ENCODE data around the gene GLA.

Gene GLA
- total RNA-seq: 13.8 to 36.0 reads per million in 2 donors

DNA sequence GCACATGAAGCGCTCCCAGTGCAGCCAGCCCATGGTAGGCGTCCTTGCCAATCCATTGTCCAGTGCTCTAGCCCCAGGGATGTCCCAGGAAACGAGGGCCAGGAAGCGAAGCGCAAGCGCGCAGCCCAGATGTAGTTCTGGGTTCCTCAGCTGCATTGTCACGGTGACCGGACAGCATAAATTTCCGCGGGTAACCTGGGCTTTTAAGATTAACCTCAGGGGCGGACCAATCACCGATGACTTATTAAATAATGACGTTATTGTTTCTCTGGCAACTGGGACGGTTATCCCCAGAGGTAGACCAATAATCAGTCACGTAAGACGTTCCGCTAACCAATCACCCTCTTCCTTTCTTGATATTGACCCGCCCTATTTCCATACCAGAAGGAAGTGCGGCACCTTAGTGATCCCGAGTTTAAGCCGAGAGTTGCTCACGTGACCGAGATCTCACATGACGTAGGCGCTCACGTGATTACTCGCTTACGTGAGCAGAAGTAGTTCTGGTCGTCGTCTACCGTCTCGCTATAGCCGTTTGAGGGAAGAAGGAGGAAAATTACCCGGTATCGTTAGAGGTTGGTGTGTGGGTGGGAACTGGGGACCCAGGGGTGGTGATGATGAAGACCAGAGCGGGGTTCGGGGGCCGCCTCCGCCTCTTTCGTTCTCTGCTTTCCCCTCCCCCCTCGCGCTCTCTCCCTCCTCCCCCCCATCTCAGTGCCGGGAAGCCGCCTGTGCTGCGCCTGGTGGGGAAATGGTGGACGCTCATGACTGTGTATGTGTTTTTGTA is at the start of gene GLA, which contains the start of gene HNRNPH2:
TSS of gene GLA (minus strand) at position 178 of the 784 bp plus-strand sequence. CDS start at position 156, 22 bp downstream.
TSS of gene HNRNPH2 (plus strand) at position 475 of the 784 bp plus-strand sequence. CDS start 3,767 bp downstream, outside the sequence.
- DNase-seq: peak; percentile 73

DNA sequence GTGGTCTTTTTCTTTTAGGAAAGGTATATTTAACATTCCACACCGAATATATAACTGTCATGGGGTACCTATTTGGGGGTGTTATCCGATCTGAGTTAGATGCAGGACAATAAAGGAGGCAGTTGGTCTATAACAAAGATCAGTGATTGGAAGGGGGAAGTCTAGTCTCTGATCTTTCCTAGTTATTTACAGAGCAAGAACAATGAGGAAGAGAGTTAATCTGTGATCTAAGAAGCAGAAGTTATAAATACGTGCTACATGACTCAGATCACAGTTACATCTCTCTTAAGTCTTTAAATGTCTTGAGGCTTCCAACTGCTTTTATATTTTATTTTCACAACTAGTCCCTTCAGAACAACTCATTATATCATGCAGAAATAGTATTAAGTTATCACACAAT is 44.3 kb upstream of the GLA start:
- DNase-seq: no peak

DNA sequence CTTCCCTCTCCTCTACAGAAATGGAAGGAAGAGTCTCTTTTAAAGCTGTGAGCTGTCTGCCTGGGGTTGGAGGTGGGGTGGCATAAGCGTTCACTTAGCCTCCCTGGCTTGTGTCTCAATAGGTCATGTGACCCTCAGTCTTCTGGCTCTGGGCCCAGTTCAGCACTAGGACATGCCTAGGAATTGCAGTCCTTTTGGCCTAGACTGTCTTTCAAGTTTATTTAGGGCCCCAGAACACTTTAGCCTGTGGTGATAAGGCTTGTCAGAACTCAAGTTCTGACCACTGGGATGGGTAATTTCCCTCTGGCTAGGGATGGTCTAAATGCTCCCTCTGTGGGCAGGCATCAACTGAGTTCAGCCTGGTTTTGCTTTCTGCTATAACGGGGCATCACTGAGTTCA is 43.2 kb upstream of the GLA start:
- no peak for DNase-seq

DNA sequence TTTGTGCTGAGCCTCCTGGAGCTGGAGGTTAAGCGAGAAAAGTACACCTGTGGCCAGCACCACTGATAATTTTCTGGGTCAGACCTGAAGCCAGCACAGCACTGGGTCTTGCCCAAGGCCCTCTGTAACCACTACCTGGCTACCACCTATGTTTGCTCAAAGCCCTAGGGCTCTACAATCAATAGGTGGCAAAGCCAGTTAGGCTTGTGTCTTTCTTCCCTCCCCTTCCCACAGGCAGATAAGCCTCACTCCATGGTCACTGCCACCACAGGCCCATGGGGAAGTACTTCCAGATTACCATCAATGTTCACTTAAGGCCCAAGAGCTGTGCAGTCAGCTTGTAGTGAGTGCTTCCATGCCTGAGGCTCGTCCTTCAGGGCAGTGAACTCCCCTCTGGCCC is 42.4 kb upstream of the GLA start:
- DNase-seq: no peak

DNA sequence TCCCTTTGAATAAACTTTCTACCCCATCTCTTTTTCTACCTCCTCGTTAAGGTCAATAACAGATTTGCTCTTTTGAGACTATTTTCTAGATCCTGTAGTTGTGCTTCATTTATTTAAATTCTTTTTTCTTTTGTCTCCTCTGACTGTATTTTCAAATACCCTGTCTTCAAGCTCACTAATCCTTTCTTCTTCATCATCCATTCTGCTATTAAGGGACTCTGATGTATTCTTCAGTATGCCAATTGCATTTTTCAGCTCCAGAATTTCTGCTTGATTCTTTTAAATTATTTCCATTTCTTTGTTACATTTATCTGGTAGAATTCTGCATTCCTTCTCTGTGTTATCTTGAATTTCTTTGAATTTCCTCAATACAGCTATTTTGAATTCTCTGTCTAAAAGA is 41.6 kb upstream of the GLA start:
- DNase-seq: no peak

DNA sequence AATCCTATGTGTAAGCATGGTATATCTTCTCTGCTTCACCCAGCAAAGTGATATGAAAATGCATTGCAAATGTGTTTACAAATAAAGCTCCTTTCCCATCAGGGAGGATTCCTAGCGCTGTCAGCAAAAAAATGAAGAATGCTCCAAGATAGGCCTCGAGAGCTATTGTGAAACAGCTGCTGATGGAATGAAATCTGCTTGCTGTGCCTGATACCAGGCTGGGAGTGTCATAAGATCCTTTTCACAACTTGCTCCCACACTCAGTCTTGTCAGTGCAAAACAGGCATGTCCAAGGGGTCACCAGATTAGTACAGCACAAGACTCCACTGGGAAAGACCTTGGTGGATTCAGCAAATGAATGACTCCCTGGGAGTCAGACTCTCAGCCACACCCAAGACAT is 34.4 kb upstream of the GLA start:
- DNase-seq: no peak

DNA sequence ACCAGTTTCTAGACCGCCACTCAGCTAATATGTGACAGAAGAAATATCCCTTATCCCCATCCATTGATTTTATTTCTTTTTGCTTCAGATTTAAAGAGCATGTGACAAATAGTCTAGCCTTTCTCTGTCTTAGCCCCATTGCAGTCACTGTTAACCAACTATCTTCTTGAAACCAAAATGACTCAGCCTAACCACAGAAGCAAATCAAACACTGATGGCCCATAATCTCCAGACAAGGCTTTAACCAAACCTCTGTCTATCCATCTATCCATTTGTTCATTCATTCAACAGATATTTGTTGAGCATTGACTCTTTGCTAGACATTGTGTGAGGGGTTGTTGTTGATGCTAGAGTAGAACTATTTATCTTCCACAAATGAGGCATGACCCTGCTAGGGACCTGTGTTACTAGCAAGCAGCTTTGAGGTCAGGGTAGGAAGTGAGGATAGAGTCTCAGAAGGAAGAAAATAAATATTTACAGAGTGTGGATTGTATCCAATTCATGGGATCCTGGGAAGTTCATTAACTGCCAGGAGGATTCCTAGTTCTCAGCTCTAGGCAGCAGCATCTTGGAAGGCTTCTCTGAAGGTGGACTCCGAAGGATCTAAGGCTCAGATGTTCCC is 22.8 kb upstream of the GLA start:
- DNase-seq: no peak

DNA sequence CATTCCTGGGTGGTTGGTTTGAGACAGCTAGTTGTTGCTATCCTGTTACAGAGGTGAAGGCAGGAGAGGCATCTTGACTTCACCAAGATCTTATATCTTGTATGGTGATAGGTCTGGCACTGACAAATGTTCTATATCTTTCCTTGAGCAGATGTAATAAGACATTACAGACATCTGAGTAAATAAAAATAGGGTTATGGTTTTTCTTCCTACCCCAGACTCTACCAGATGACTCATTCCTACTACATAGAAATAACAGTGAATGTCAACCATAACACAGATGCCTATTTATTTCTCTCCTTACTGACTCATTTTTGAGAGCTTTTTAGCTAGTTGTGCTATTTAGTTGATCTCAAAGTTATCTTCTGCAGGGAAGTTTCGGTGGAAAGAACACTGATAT is 22.2 kb upstream of the GLA start:
- DNase-seq: no peak

DNA sequence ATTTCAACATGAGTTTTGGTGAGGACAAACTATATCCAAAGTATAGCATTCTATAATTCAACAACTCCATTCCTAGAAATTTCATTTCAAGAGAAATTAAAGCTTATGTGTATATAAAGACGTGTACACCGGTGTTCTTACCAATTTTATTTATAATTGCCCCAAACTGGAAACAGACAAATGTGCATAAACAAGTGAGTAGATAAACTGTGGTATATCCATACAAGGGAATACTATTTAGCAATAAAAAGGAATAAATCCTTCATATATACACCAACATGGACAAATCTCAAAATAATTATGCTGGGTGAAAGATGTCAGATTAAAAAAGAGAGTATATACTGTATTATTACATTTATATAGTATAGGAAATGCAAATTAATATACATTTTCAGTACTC is 20.2 kb upstream of the GLA start:
- no peak for DNase-seq

DNA sequence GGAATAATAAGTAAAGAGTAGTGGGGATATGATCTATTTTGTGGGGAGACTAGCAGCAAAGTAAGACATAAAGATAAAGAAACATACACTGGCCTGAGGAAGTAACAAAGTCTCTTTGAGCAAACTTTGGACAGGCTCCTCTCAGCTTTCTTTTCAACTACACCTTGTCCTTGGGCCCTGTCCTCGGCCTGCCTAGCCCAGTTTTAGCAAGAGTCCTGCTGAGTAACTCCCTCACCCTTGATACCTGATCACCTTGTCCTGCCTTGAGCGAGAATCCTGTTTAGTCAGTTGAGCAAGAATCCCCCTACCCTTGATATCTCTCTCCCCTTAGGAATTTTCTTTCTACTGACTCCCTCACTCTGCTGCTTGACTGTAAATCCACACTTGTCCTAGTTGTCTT is 11.8 kb upstream of the GLA start:
- DNase-seq: no peak

DNA sequence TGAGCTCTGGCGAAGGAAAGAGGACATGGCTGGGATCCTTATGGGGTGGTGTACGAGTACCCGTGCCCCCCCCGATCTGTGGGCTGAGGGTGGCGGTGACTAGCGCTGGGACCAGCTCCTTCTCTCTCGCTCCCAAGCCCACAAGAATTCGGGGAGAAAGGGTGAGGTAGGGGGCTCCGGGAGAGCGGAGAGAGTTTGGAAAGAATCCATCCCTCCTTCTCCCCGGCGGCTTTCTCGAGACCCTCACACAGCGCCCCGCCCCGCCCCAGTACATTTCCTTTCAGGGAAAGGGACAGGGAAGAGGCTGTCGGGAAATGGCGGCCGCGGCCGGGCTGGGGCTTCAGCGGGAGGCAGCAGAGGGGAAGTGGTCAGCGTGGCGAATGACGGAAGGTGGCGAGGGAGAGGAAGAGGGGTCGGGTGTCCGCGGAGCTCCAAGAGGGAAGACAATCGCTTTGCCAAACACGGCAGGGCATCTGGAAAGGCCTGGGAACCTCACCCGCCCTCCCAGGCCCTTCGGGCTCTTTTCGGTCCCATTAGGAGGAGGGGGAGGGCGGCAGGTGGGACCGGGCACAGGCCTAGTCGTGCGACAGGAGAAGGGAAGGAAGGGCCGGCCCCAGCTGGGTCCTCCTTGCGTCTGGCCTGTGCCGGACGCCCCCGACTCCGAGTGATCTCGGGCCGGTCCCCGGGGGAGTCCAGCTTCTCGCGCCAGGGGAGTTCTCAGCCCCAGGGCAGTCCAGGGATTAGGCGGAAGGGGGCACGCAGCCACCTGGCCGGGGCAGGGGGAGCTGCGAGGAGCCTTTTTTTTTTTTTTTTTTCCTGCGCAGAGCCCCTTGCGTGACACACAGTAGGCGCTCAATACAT is 10.5 kb upstream of the GLA start:
- DNase-seq: peak; percentile 15

DNA sequence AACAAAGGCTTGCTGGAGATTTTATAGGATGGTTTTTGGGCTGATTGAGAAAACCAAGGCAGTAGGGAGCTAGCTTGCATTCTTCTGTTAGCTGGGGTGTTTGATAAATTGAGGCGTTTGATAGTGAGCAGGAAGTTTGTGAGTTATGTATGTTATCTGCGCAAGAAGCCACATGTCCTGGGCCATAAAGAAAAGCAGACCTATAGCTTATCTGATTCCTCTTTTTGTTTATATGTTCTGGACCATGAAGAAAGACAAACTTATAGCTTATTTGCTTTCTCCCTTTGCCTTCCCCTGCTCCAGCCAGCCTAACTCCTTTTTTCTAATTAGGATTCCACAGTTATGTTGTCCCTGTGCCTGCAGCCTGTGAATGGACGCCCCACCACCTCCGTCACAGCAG is 9.5 kb upstream of the GLA start:
- no peak for DNase-seq

DNA sequence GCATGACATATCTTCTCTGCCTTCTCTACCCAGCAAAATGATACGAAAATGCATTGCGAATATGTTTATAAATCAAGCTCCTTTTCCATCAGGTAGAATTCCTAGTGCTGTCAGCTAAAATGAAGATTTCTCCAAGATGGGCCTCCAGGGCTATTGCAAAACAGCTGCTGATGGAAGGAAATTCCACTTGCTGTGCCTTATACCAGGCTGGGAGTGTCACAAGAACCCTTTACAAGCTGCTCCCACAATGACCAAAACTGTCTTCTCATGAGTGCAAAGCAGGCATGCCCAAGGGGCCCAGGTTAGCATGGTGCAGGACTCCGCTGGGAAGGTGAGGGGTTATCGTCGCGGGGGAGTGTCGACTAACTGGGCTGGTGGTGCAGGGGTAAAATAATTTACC is 9.0 kb upstream of the GLA start:
- DNase-seq: no peak

DNA sequence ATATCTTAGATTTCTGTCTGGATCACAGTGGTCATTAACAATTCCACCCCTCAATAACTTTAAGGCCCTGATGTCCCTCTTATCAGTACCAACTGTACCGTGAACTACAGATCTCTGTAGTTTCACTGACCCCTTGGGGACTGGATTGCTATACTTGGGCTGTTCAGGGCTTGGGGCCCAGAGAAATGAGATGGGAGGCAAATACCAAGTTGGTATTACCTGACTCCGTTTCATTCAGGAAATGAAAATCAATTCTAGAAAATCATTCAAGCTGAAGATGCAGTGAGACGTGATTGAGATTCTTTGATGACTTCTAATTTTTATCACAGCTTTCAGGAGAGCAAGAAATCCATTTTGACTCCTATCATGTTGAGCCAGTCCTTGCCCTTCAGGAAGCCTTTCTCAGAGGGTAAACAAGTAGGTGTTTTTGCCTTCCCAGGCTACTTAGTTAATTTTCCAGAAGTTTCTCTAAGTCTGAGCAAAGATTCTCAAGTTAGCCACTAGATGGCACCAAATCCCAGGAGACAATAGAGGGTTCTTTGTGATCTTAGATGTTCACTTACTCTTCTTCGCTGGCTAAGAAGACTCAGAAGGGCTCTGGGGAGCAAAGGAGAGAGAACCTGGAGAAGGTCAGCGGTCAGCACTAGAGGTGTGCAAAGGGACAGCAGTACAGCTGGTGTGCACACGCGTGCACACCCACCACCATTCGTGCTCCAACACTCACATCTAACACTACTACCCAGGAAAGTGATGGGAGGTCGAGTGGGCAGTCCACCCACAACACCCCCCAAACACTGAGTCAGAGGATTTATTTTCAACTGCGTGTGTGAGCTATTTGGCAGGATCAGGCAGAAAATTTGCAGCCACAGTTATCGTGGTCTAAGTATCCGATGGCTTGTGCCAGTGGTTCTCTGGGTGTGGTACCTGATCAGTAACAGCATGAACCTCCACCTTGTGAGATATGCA is 7.7 kb upstream of the GLA start:
- DNase-seq: no peak

DNA sequence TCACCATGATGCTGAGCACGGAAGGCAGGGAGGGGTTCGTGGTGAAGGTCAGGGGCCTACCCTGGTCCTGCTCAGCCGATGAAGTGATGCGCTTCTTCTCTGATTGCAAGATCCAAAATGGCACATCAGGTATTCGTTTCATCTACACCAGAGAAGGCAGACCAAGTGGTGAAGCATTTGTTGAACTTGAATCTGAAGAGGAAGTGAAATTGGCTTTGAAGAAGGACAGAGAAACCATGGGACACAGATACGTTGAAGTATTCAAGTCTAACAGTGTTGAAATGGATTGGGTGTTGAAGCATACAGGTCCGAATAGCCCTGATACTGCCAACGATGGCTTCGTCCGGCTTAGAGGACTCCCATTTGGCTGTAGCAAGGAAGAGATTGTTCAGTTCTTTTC is 4.3 kb upstream of the GLA start:
- DNase-seq: no peak

DNA sequence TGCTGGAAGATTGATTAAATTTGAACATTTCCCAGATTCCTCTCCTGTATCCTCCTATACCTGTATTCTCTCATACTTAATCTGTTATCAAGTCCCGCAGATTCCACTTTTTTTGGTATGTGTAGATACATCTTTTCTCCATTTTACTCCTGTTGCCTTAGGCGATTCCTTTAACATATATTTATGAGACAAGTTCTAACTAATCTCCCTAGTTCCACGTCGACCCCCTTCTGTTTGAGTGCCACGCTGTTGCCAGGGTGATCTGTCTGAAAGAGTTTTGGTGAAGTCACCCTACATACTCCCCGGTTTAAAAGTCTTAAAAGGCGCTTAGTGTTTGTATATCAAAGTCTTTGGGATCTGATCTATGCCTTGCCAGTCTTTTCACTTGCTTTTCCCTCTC is 2.7 kb upstream of the GLA start:
- no peak for DNase-seq

DNA sequence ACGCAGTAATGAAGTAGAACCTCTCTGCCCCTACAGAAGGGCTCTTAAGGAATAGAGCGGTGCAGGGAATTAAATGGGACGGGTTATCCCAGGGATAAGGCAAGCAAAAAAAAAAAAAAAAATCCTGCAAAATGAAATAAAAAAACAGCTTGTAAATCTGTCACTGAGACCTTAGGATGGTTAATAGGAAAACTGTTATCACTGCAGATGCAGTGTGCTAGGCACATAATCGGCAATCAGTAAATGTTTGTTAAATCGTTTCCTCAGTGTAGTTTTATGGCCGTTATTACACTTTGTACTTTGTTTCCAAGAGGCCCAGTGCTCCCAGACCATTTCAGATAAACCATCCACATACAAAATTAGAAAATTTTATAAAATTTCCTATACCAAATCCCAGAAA is 1.3 kb upstream of the GLA start:
- DNase-seq: no peak

DNA sequence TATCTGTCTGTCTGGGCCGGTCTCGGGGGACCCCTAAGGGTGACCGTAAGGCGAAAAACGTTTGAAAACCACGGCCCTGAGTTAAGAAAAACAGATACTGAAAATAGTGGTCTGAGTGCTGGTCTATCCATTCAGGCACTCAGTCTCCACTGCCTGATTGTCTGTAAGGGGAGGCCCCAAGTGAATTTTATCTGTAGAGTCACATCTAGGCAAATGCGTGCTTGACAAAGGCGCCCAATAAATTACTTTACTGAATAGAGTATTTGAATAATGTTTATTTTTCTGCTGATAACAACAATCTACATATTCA is 762 bp upstream of the GLA start:
- no peak for DNase-seq

DNA sequence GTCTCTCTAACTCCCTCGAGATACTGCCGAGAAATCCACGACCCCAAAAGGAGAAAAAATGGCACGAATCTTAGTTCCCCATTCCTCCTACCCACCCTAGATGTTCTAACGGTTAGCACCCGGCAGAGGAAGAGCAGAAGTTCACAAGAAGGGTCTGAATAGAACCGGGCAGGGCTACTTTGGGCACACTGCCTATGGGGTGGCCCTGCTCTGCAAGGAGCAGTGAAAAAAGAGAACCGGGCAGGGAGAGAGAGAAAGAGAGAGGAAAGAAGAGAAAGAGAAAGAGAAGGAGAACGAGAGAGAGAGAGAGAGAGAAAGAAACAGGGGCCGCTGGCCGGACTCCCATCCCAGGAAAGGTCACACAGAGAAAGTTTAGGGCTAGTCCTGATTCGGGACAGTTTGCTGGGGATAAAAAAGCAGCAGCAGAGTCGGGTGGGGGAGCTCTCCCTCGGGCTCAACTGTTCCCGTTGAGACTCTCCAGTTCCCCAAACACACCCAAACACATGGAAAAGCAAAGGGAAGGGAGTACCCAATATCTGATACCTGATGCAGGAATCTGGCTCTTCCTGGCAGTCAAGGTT is 468 bp downstream of the GLA start:
- no peak for DNase-seq

DNA sequence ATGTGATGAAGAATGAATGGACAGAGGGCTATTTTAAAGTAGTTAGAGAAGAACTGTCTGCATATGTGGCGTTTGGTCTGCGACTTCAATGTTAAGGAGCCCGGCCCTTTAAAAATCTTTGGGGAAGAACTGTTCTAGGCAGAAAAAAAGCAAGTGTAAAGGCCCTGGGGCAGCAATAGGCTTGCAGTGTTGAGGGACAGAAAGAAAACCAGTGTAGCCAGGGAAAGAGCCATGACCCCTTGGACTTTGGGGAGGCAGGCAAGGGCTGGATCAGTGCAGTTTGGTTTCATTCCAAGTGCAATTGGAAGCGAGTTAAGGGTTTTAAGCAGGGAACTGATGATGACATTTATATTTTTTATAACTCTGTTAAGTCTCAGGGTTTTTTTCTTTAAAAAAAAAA is 7.9 kb downstream of the GLA start:
- no peak for DNase-seq

DNA sequence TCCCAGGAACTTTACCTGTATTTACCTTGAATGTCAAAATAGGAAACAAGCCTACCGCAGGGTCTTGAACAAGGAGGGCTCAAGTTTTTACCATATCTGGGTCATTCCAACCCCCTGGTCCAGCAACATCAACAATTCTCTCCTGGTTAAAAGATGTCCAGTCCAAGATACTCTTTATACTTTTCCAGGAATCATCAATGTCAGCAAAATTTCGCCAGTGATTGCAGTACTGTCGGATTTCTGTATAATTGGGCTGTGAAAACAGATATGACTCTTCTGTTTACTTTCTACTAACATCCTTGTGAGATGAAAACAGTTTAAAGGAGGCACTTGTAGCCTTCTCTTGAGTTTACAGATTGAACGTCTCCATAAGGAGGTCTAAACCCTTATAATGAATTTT is 9.0 kb downstream of the GLA start:
- DNase-seq: no peak

DNA sequence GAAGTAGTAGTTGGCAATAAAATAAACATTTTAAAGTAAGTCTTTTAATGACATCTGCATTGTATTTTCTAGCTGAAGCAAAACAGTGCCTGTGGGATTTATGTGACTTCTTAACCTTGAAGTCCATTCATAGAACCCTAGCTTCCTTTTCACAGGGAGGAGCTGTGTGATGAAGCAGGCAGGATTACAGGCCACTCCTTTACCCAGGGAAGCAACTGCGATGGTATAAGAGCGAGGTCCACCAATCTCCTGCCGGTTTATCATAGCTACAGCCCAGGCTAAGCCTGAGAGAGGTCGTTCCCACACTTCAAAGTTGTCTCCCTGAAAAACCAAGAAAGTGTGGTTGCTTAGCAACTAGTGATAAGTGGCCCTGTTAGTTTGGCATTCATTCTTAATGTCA is 9.9 kb downstream of the GLA start:
- no peak for DNase-seq
